Measurements from ENCODE around the gene EDIL3. TPM values are rescaled to one million over a fixed set of nuclear protein-coding genes. Genes with fewer than 3 reads are reported as not detected.

EDIL3 gene
- polyA plus RNA-seq, 2 donors: 1.6 to 2.7 TPM

- no peaks in the 10 kb centered on the region for H3K4me1 ChIP-seq (ENCODE audit: control insufficient read depth in 2 of 2, insufficient read depth in 2 of 2, low read length in 1 of 2)
- no peak overlapping the region for H3K4me3 ChIP-seq (ENCODE audit: low read depth in 1 of 2, low read length in 2 of 2)
- no peaks in the 10 kb centered on the region for H3K9me3 ChIP-seq (ENCODE audit: control insufficient read depth in 2 of 2, insufficient read depth in 1 of 2, low read depth in 1 of 2, low read length in 1 of 2)
- 79 to 85% methylated on average over 2 of the region's 2 CpGs for WGBS, 2 donors
- no peak overlapping the region for H3K27ac ChIP-seq (ENCODE audit: low read depth in 2 of 2, low read length in 1 of 2)
- no peaks in the 10 kb centered on the region for H3K27me3 ChIP-seq (ENCODE audit: control insufficient read depth in 1 of 2, insufficient read depth in 2 of 2, low read length in 2 of 2)
- no peaks in the 10 kb centered on the region for H3K36me3 ChIP-seq (ENCODE audit: control insufficient read depth in 2 of 2, insufficient read depth in 2 of 2, low read length in 1 of 2)
Observed at GRCh38 chr5:84290673-84291072, 94.0 kb downstream of the EDIL3 start.

GRCh38 chr5:84290161-84290560, 94.5 kb downstream of the EDIL3 start:
- no peaks in the 10 kb centered on the region for H3K9me3 ChIP-seq (ENCODE audit: control insufficient read depth in 2 of 2, insufficient read depth in 1 of 2, low read depth in 1 of 2, low read length in 1 of 2)
- H3K27me3 ChIP-seq (ENCODE audit: control insufficient read depth in 1 of 2, insufficient read depth in 2 of 2, low read length in 2 of 2): no peaks in the 10 kb centered on the region
- WGBS, 2 donors: 80 to 82% methylated on average over 4 of the region's 4 CpGs
- H3K27ac ChIP-seq (ENCODE audit: low read depth in 2 of 2, low read length in 1 of 2): no peak overlapping the region
- H3K4me1 ChIP-seq (ENCODE audit: control insufficient read depth in 2 of 2, insufficient read depth in 2 of 2, low read length in 1 of 2): no peaks in the 10 kb centered on the region
- H3K4me3 ChIP-seq (ENCODE audit: low read depth in 1 of 2, low read length in 2 of 2): no peak overlapping the region
- H3K36me3 ChIP-seq (ENCODE audit: control insufficient read depth in 2 of 2, insufficient read depth in 2 of 2, low read length in 1 of 2): no peaks in the 10 kb centered on the region

GRCh38 chr5:84287951-84288350, 96.7 kb downstream of the EDIL3 start:
- H3K4me3 ChIP-seq (ENCODE audit: low read depth in 1 of 2, low read length in 2 of 2): no peak overlapping the region
- no peaks in the 10 kb centered on the region for H3K9me3 ChIP-seq (ENCODE audit: control insufficient read depth in 2 of 2, insufficient read depth in 1 of 2, low read depth in 1 of 2, low read length in 1 of 2)
- no peaks in the 10 kb centered on the region for H3K27me3 ChIP-seq (ENCODE audit: control insufficient read depth in 1 of 2, insufficient read depth in 2 of 2, low read length in 2 of 2)
- WGBS, 2 donors: 34 to 42% methylated on average over 4 of the region's 4 CpGs
- H3K27ac ChIP-seq (ENCODE audit: low read depth in 2 of 2, low read length in 1 of 2): no peak overlapping the region
- no peaks in the 10 kb centered on the region for H3K4me1 ChIP-seq (ENCODE audit: control insufficient read depth in 2 of 2, insufficient read depth in 2 of 2, low read length in 1 of 2)
- no peaks in the 10 kb centered on the region for H3K36me3 ChIP-seq (ENCODE audit: control insufficient read depth in 2 of 2, insufficient read depth in 2 of 2, low read length in 1 of 2)

GRCh38 chr5:84286662-84287061, 98.0 kb downstream of the EDIL3 start:
- H3K4me1 ChIP-seq (ENCODE audit: control insufficient read depth in 2 of 2, insufficient read depth in 2 of 2, low read length in 1 of 2): no peaks in the 10 kb centered on the region
- no peaks in the 10 kb centered on the region for H3K9me3 ChIP-seq (ENCODE audit: control insufficient read depth in 2 of 2, insufficient read depth in 1 of 2, low read depth in 1 of 2, low read length in 1 of 2)
- no peak overlapping the region for H3K4me3 ChIP-seq (ENCODE audit: low read depth in 1 of 2, low read length in 2 of 2)
- H3K27ac ChIP-seq (ENCODE audit: low read depth in 2 of 2, low read length in 1 of 2): no peak overlapping the region
- H3K27me3 ChIP-seq (ENCODE audit: control insufficient read depth in 1 of 2, insufficient read depth in 2 of 2, low read length in 2 of 2): no peaks in the 10 kb centered on the region
- H3K36me3 ChIP-seq (ENCODE audit: control insufficient read depth in 2 of 2, insufficient read depth in 2 of 2, low read length in 1 of 2): no peaks in the 10 kb centered on the region

GRCh38 chr5:84285641-84286637, 98.7 kb downstream of the EDIL3 start:
- no peak overlapping the region for H3K4me3 ChIP-seq (ENCODE audit: low read depth in 1 of 2, low read length in 2 of 2)
- H3K9me3 ChIP-seq (ENCODE audit: control insufficient read depth in 2 of 2, insufficient read depth in 1 of 2, low read depth in 1 of 2, low read length in 1 of 2): no peaks in the 10 kb centered on the region
- H3K27me3 ChIP-seq (ENCODE audit: control insufficient read depth in 1 of 2, insufficient read depth in 2 of 2, low read length in 2 of 2): no peaks in the 10 kb centered on the region
- no peak overlapping the region for H3K27ac ChIP-seq (ENCODE audit: low read depth in 2 of 2, low read length in 1 of 2)
- no peaks in the 10 kb centered on the region for H3K36me3 ChIP-seq (ENCODE audit: control insufficient read depth in 2 of 2, insufficient read depth in 2 of 2, low read length in 1 of 2)
- 76 to 78% methylated on average over 8 of the region's 8 CpGs for WGBS, 2 donors
- H3K4me1 ChIP-seq (ENCODE audit: control insufficient read depth in 2 of 2, insufficient read depth in 2 of 2, low read length in 1 of 2): no peaks in the 10 kb centered on the region

- Histone ChIP-seq H3K27ac (ENCODE audit: low read depth in 2 of 2, low read length in 1 of 2) (no peak overlapping the region), H3K27me3 (ENCODE audit: control insufficient read depth in 1 of 2, insufficient read depth in 2 of 2, low read length in 2 of 2) (no peaks in the 10 kb centered on the region), H3K9me3 (ENCODE audit: control insufficient read depth in 2 of 2, insufficient read depth in 1 of 2, low read depth in 1 of 2, low read length in 1 of 2) (no peaks in the 10 kb centered on the region), H3K4me3 (ENCODE audit: low read depth in 1 of 2, low read length in 2 of 2) (no peak overlapping the region), H3K4me1 (ENCODE audit: control insufficient read depth in 2 of 2, insufficient read depth in 2 of 2, low read length in 1 of 2) (no peaks in the 10 kb centered on the region), H3K36me3 (ENCODE audit: control insufficient read depth in 2 of 2, insufficient read depth in 2 of 2, low read length in 1 of 2) (no peaks in the 10 kb centered on the region)
Observed at GRCh38 chr5:84281383-84281782, 103.3 kb downstream of the EDIL3 start.

- Histone ChIP-seq H3K27ac (ENCODE audit: low read depth in 2 of 2, low read length in 1 of 2) (no peak overlapping the region), H3K9me3 (ENCODE audit: control insufficient read depth in 2 of 2, insufficient read depth in 1 of 2, low read depth in 1 of 2, low read length in 1 of 2) (no peaks in the 10 kb centered on the region), H3K27me3 (ENCODE audit: control insufficient read depth in 1 of 2, insufficient read depth in 2 of 2, low read length in 2 of 2) (no peaks in the 10 kb centered on the region), H3K36me3 (ENCODE audit: control insufficient read depth in 2 of 2, insufficient read depth in 2 of 2, low read length in 1 of 2) (no peaks in the 10 kb centered on the region), H3K4me3 (ENCODE audit: low read depth in 1 of 2, low read length in 2 of 2) (no peak overlapping the region), H3K4me1 (ENCODE audit: control insufficient read depth in 2 of 2, insufficient read depth in 2 of 2, low read length in 1 of 2) (no peaks in the 10 kb centered on the region)
Observed at GRCh38 chr5:84279234-84279633, 105.4 kb downstream of the EDIL3 start.

- Histone ChIP-seq H3K27ac (ENCODE audit: low read depth in 2 of 2, low read length in 1 of 2) (no peak overlapping the region), H3K36me3 (ENCODE audit: control insufficient read depth in 2 of 2, insufficient read depth in 2 of 2, low read length in 1 of 2) (no peaks in the 10 kb centered on the region), H3K27me3 (ENCODE audit: control insufficient read depth in 1 of 2, insufficient read depth in 2 of 2, low read length in 2 of 2) (no peaks in the 10 kb centered on the region), H3K9me3 (ENCODE audit: control insufficient read depth in 2 of 2, insufficient read depth in 1 of 2, low read depth in 1 of 2, low read length in 1 of 2) (no peaks in the 10 kb centered on the region), H3K4me1 (ENCODE audit: control insufficient read depth in 2 of 2, insufficient read depth in 2 of 2, low read length in 1 of 2) (no peaks in the 10 kb centered on the region), H3K4me3 (ENCODE audit: low read depth in 1 of 2, low read length in 2 of 2) (no peak overlapping the region)
- WGBS, 2 donors: 90 to 98% methylated on average over 1 of the region's 1 CpG
Observed at GRCh38 chr5:84275609-84276008, 109.1 kb downstream of the EDIL3 start.

- Histone ChIP-seq H3K36me3 (ENCODE audit: control insufficient read depth in 2 of 2, insufficient read depth in 2 of 2, low read length in 1 of 2) (no peaks in the 10 kb centered on the region), H3K27me3 (ENCODE audit: control insufficient read depth in 1 of 2, insufficient read depth in 2 of 2, low read length in 2 of 2) (no peaks in the 10 kb centered on the region), H3K27ac (ENCODE audit: low read depth in 2 of 2, low read length in 1 of 2) (no peak overlapping the region), H3K9me3 (ENCODE audit: control insufficient read depth in 2 of 2, insufficient read depth in 1 of 2, low read depth in 1 of 2, low read length in 1 of 2) (no peaks in the 10 kb centered on the region), H3K4me1 (ENCODE audit: control insufficient read depth in 2 of 2, insufficient read depth in 2 of 2, low read length in 1 of 2) (no peaks in the 10 kb centered on the region), H3K4me3 (ENCODE audit: low read depth in 1 of 2, low read length in 2 of 2) (no peak overlapping the region)
- 69 to 74% methylated on average over 3 of the region's 3 CpGs for WGBS, 2 donors
Observed at GRCh38 chr5:84274585-84275468, 109.9 kb downstream of the EDIL3 start.
